Left ventricle myocardium inferior (tissue), 1 donor: Measurements from ENCODE around the gene ANKS1B. TPM values are rescaled to one million over a fixed set of nuclear protein-coding genes. Genes with fewer than 3 reads are reported as not detected.

Source experiments
- DNase-seq: peaks from one replicate; pipeline ENCODE4 v3.0.0-alpha.2; 2020
- H3K27ac ChIP-seq: fragments of 200-600 bp; replicated peaks from 2 replicates; pipeline ENCODE4 v1.8.0; 2021
- H3K27me3 ChIP-seq: fragments of 200-600 bp; 2 replicates; pipeline ENCODE4 v1.8.0; 2021; ENCODE audit warnings: low read depth
- H3K36me3 ChIP-seq: fragments of 200-600 bp; 2 replicates; pipeline ENCODE4 v1.8.0; 2021
- H3K4me1 ChIP-seq: fragments of 200-600 bp; 2 replicates; pipeline ENCODE4 v1.8.0; 2021
- H3K4me3 ChIP-seq: fragments of 200-600 bp; 2 replicates; pipeline ENCODE4 v1.8.0; 2021; ENCODE audit warnings: mild to moderate bottlenecking, moderate library complexity
- H3K9me3 ChIP-seq: fragments of 200-600 bp; replicated peaks from 2 replicates; pipeline ENCODE4 v1.8.0; 2021
- CTCF ChIP-seq: fragments of 200-600 bp; IDR thresholded peaks from 2 replicates; pipeline ENCODE4 v1.8.0; 2021; ENCODE audit warnings: antibody characterized with exemption, mild to moderate bottlenecking, borderline replicate concordance
- intact Hi-C: fragments of 100-400 bp; cut with micrococcal nuclease; formaldehyde crosslinking; loops from one replicate; pipeline ENCODE4 v1.11.0; 2022
- total RNA-seq: library from RNA; stranded (reverse); fragmentation: NEBNext Ultra II Directional; extraction: Animal tissue kit (Norgen Biotek cat#: 25700); gene quantifications from one replicate; pipeline ENCODE4 v1.2.1, GENCODE V29; 2021
- donor health status: DM: no; HTN: yes; CAD: no; lungs with severe emphysema.

Gene ANKS1B
- total RNA-seq, 1 donor from 2014 or later = 1.6 TPM

GRCh38 chr12:99444859-99445316 lies 539.8 kb downstream of the ANKS1B start:
- H3K27ac ChIP-seq = no peak overlapping the region
- no peaks in the 10 kb centered on the region for H3K4me1 ChIP-seq
- H3K4me3 ChIP-seq = no peak overlapping the region
- peaks cover 18% of the 10 kb centered on the region for H3K9me3 ChIP-seq
- intact Hi-C loops = no loop called here
- H3K36me3 ChIP-seq = no peaks in the 10 kb centered on the region
- TF ChIP-seq CTCF = no peak
- no peak for DNase-seq
- H3K27me3 ChIP-seq = no peaks in the 10 kb centered on the region

GRCh38 chr12:99442758-99443157 lies 542.0 kb downstream of the ANKS1B start:
- Histone ChIP-seq H3K9me3 (peaks cover 11% of the 10 kb centered on the region), H3K4me3 (no peak overlapping the region), H3K36me3 (no peaks in the 10 kb centered on the region), H3K27me3 (no peaks in the 10 kb centered on the region), H3K4me1 (no peaks in the 10 kb centered on the region), H3K27ac (no peak overlapping the region)
- TF ChIP-seq CTCF = no peak
- DNase-seq = no peak
- intact Hi-C loops = no loop called here

GRCh38 chr12:99439399-99439798 lies 545.3 kb downstream of the ANKS1B start:
- Histone ChIP-seq H3K4me1 (no peaks in the 10 kb centered on the region), H3K27ac (no peak overlapping the region), H3K9me3 (no peaks in the 10 kb centered on the region), H3K36me3 (no peaks in the 10 kb centered on the region), H3K27me3 (no peaks in the 10 kb centered on the region), H3K4me3 (no peak overlapping the region)
- no peak for DNase-seq
- intact Hi-C loops = no loop called here
- TF ChIP-seq CTCF = no peak

GRCh38 chr12:99436584-99436983 lies 548.2 kb downstream of the ANKS1B start:
- Histone ChIP-seq H3K36me3 (no peaks in the 10 kb centered on the region), H3K4me3 (no peak overlapping the region), H3K27me3 (no peaks in the 10 kb centered on the region), H3K27ac (no peak overlapping the region), H3K9me3 (no peaks in the 10 kb centered on the region), H3K4me1 (no peaks in the 10 kb centered on the region)
- no peak for TF ChIP-seq CTCF
- intact Hi-C loops = no loop called here
- no peak for DNase-seq

- no peaks in the 10 kb centered on the region for H3K4me1 ChIP-seq
- DNase-seq = no peak
- H3K9me3 ChIP-seq = no peaks in the 10 kb centered on the region
- intact Hi-C loops = no loop called here
- H3K36me3 ChIP-seq = no peaks in the 10 kb centered on the region
- no peaks in the 10 kb centered on the region for H3K27me3 ChIP-seq
- H3K27ac ChIP-seq = no peak overlapping the region
- H3K4me3 ChIP-seq = no peak overlapping the region
- no peak for TF ChIP-seq CTCF
Measured at GRCh38 chr12:99435095-99435791, 549.5 kb downstream of the ANKS1B start.
